Central memory CD8-positive, alpha-beta T cell (primary cell): Measurements from ENCODE around the gene EIF1AD.
"Not testable (repeated sequence)": the region's sequence is repeated elsewhere in the genome, so short reads cannot be mapped to it uniquely, and the experiment has no call there.

Source experiments
- ATAC-seq: fragments of 150-1000 bp; cut with Tn5 transposase; replicated peaks from 2 replicates; pipeline ENCODE4 v1.10.0; 2022; ENCODE audit warnings: mild to moderate bottlenecking, moderate FRiP score, moderate number of reproducible peaks; ENCODE audit not compliant: poor library complexity, severe bottlenecking; ENCODE audit errors: extremely low read depth
- DNase-seq, 2 donors: peaks; one replicate each; pipeline ENCODE4 v3.0.0; 2021; ENCODE audit warnings: low spot score in 2 of 2
- H3K27ac Mint-ChIP-seq: one replicate; pipeline ENCODE4 v1.8.0; 2022; ENCODE audit warnings: low read depth, mild to moderate bottlenecking, moderate library complexity, mixed read lengths
- H3K27me3 Mint-ChIP-seq: one replicate; pipeline ENCODE4 v1.8.0; 2022; ENCODE audit warnings: mixed read lengths
- H3K36me3 Mint-ChIP-seq: one replicate; pipeline ENCODE4 v1.8.0; 2022; ENCODE audit warnings: mild to moderate bottlenecking, moderate library complexity, mixed read lengths; ENCODE audit not compliant: insufficient read depth
- H3K4me1 Mint-ChIP-seq: one replicate; pipeline ENCODE4 v1.8.0; 2022; ENCODE audit warnings: mixed read lengths
- H3K4me3 Mint-ChIP-seq: one replicate; pipeline ENCODE4 v1.8.0; 2022; ENCODE audit warnings: mild to moderate bottlenecking, moderate library complexity, mixed read lengths
- H3K9me3 Mint-ChIP-seq: one replicate; pipeline ENCODE4 v1.8.0; 2022; ENCODE audit warnings: mixed read lengths

Gene EIF1AD

GRCh38 chr11:66015936-66016792, 14.2 kb upstream of the EIF1AD start:
- H3K27ac Mint-ChIP-seq: no peak overlapping the region
- no peaks in the 10 kb centered on the region for H3K36me3 Mint-ChIP-seq
- no peak for ATAC-seq
- no peak for DNase-seq
- H3K9me3 Mint-ChIP-seq: no peaks in the 10 kb centered on the region
- no peaks in the 10 kb centered on the region for H3K27me3 Mint-ChIP-seq
- peaks cover 3% of the 10 kb centered on the region for H3K4me1 Mint-ChIP-seq
- H3K4me3 Mint-ChIP-seq: no peak overlapping the region

DNA sequence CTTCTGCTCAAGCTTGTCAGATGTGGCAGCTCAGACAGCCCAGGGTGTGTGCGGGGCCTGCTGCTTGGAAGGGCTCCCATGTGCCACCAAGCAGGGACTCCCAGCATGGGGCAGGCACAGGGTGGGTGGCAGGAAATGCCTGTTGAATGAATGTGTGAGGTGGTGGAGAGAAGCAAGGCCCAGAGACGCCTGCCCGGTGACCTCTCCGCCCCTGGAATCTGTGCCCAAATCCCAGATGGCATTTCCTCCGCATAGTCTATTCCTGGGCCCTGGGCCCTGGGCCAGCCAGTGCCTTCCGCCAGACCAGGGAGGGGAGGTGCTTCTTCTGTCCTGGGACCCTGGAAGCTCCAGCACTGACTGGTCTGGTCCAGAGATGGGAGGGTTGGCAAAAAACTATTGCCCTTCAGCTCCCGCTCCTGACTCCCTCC, 13.5 kb upstream of the EIF1AD start:
- H3K27me3 Mint-ChIP-seq: no peaks in the 10 kb centered on the region
- H3K9me3 Mint-ChIP-seq: no peaks in the 10 kb centered on the region
- ATAC-seq (no peak), DNase-seq (no peak)
- H3K4me3 Mint-ChIP-seq: no peak overlapping the region
- no peaks in the 10 kb centered on the region for H3K4me1 Mint-ChIP-seq
- H3K27ac Mint-ChIP-seq: no peak overlapping the region
- H3K36me3 Mint-ChIP-seq: no peaks in the 10 kb centered on the region

DNA sequence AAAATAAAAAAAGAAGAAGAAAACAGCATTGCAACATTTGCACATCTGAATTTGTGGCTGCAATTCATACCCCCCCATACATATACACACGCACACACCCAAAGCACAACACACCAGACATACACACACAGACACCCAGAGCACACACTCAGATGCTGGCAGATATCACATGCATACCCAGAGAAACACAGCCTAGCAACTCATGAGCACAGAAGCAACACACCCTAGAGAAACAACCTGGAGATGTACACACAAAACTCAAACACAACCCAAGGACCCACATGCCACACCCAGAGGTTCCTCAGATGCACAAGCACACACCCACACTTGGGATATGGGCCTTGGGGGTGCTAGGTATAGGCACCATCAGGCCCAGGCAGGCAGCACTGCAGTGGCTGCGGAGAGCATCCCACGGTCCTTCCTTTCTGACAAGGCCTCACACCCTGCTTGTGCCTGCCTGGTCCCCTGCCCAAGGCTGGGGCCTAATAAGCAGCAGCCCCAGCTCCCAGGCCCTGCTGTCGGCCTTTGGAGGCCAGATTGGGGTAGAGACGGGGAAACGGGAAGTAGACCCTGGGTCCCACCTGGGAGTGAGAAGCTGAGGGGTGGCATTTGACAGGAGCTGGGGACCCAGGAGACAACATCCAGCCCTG, 13.0 kb upstream of the EIF1AD start:
- Mint-ChIP-seq H3K36me3 (no peaks in the 10 kb centered on the region), H3K4me3 (no peak overlapping the region), H3K9me3 (no peaks in the 10 kb centered on the region), H3K4me1 (no peaks in the 10 kb centered on the region), H3K27me3 (no peaks in the 10 kb centered on the region), H3K27ac (no peak overlapping the region)
- ATAC-seq (no peak), DNase-seq (no peak)

DNA sequence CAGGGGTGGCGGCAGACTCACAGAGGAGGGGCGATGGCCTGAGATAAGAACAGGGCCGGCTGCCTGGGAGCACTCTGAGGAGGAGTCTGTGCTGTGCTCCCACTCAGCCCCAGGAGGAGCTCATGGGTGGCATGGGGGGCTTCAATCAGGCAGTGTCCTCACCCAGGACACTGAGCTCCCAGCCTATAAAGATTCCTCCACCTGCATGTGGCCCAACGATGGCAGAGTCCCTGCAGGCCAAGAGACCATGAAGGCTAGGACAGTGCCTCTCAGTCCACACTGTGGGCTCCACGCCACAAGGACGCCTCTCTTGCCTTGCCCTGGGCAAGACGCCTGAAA, 11.8 kb upstream of the EIF1AD start:
- no peaks in the 10 kb centered on the region for H3K9me3 Mint-ChIP-seq
- ATAC-seq: no peak
- H3K36me3 Mint-ChIP-seq: no peaks in the 10 kb centered on the region
- H3K4me1 Mint-ChIP-seq: no peaks in the 10 kb centered on the region
- H3K27me3 Mint-ChIP-seq: no peaks in the 10 kb centered on the region
- no peak overlapping the region for H3K27ac Mint-ChIP-seq
- DNase-seq: no peak
- no peak overlapping the region for H3K4me3 Mint-ChIP-seq

GRCh38 chr11:66012946-66013761, 11.2 kb upstream of the EIF1AD start:
- DNase-seq (no peak), ATAC-seq (no peak)
- Mint-ChIP-seq H3K4me1 (no peaks in the 10 kb centered on the region), H3K27me3 (no peaks in the 10 kb centered on the region), H3K36me3 (peaks cover 2% of the 10 kb centered on the region), H3K9me3 (no peaks in the 10 kb centered on the region), H3K4me3 (no peak overlapping the region), H3K27ac (no peak overlapping the region)

DNA sequence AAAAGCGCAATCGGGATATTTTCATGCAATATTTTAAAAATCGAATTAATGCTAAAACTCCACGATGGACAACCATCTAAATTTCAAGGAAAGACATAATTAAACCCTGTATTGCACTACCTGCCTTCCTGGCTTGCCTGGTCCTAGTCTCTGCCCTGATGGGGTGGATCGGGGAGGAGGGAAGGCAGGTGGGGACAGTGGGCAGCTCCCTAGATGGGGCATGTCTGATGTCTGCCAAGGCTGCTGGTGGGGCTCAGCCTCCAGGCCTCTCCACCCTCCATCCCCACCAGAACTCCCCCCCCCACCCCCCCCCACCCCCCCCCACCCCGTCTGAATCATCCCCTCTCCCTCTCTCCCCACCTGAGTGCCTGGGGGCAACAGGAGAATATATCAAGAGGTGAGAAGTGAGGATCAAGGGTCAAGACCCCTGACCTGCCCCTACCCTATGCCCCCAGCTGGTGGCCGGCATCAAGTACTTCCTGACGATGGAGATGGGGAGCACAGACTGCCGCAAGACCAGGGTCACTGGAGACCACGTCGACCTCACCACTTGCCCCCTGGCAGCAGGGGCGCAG, 10.5 kb upstream of the EIF1AD start:
- Mint-ChIP-seq H3K27ac (no peak overlapping the region), H3K4me3 (no peak overlapping the region), H3K9me3 (no peaks in the 10 kb centered on the region), H3K36me3 (peaks cover 3% of the 10 kb centered on the region), H3K4me1 (no peaks in the 10 kb centered on the region), H3K27me3 (no peaks in the 10 kb centered on the region)
- ATAC-seq: no peak
- DNase-seq: no peak

- H3K4me1 Mint-ChIP-seq: no peaks in the 10 kb centered on the region
Observed at GRCh38 chr11:66011785-66012303, 9.9 kb upstream of the EIF1AD start, which contains the start of gene CST6. Gene CST6, plus strand, starts transcription at chr11:66012008. Its CDS starts 37 bp downstream, at chr11:66012045.

DNA sequence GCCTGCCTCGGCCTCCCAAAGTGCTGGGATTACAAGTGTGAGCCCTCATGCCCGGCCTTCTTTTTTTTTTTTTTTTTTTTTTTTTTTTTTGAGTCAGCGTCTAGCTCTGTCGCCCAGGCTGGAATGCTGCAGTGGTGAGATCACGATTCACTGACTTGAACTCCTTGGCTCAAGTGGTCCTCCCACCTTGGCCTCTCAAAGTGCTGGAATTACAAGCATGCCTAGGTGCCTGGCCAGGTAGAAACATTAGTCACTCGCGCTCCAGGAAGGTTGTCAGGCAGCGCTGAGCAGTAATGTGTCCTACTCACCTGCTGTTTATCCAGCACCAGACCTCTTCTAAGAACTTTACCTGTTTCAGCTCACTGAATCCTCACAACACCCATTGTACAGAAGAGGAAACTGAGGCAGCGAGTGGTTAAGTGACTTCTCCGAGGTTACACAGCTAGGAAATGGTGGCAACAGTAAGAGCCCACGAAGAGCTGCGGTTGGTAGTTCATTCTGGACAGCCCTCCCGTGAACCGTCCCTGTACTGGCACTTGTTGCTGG, 9.4 kb upstream of the EIF1AD start:
- ATAC-seq (no peak), DNase-seq (no peak)
- no peak overlapping the region for H3K27ac Mint-ChIP-seq
- H3K4me3 Mint-ChIP-seq: no peak overlapping the region
- no peaks in the 10 kb centered on the region for H3K27me3 Mint-ChIP-seq
- H3K9me3 Mint-ChIP-seq: no peaks in the 10 kb centered on the region
- no peaks in the 10 kb centered on the region for H3K4me1 Mint-ChIP-seq
- peaks cover 3% of the 10 kb centered on the region for H3K36me3 Mint-ChIP-seq

More at GRCh38 chr11:66011785-66012303, 9.9 kb upstream of the EIF1AD start, which contains the start of gene CST6:
- no peak within 1 kb of the TSS for H3K4me3 Mint-ChIP-seq
- H3K9me3 Mint-ChIP-seq: no peaks in the 10 kb centered on the region
- H3K27me3 Mint-ChIP-seq: no peaks in the 10 kb centered on the region
- ATAC-seq: no peak
- H3K36me3 Mint-ChIP-seq: peaks cover 3% of the 10 kb centered on the region
- no peak within 1 kb of the TSS for H3K27ac Mint-ChIP-seq
- DNase-seq: no peak

- not testable (repeated sequence) for DNase-seq, H3K9me3 Mint-ChIP-seq, H3K36me3 Mint-ChIP-seq, H3K4me1 Mint-ChIP-seq, H3K27me3 Mint-ChIP-seq, ATAC-seq, H3K4me3 Mint-ChIP-seq
- peak overlapping the region; percentile 62 for H3K27ac Mint-ChIP-seq
Observed at GRCh38 chr11:66010036-66010435, 8.1 kb upstream of the EIF1AD start.

- DNase-seq (no peak), ATAC-seq (no peak)
- H3K27me3 Mint-ChIP-seq: no peaks in the 10 kb centered on the region
- H3K4me1 Mint-ChIP-seq: no peaks in the 10 kb centered on the region
- H3K36me3 Mint-ChIP-seq: peaks cover 8% of the 10 kb centered on the region
- no peak overlapping the region for H3K4me3 Mint-ChIP-seq
- no peak overlapping the region for H3K27ac Mint-ChIP-seq
- H3K9me3 Mint-ChIP-seq: no peaks in the 10 kb centered on the region
Observed at GRCh38 chr11:66008468-66009101, 6.6 kb upstream of the EIF1AD start.

- Mint-ChIP-seq H3K4me1 (peaks cover 5% of the 10 kb centered on the region), H3K27me3 (no peaks in the 10 kb centered on the region), H3K36me3 (peaks cover 9% of the 10 kb centered on the region), H3K4me3 (no peak overlapping the region), H3K27ac (no peak overlapping the region), H3K9me3 (no peaks in the 10 kb centered on the region)
- DNase-seq (no peak), ATAC-seq (no peak)
Observed at GRCh38 chr11:66008095-66008467, 6.1 kb upstream of the EIF1AD start.
